22Rv1 (cell line): ENCODE results near the gene MTG1.

Experiments used
- H3K27ac ChIP-seq: fragments of 450-650 bp; 2 replicates; pipeline ENCODE4 v1.5.1; 2017
- ZFX ChIP-seq: fragments of 450-650 bp; IDR thresholded peaks from 2 replicates; pipeline ENCODE4 v1.6.1; 2017; ENCODE audit warnings: antibody characterized with exemption, borderline replicate concordance
- TF ChIP-seq, protein P1 (sequence below): fragments of 450-650 bp; IDR thresholded peaks from 2 replicates; pipeline ENCODE4 v1.5.1; 2017; ENCODE audit warnings: mild to moderate bottlenecking

MTG1 gene, protein sequence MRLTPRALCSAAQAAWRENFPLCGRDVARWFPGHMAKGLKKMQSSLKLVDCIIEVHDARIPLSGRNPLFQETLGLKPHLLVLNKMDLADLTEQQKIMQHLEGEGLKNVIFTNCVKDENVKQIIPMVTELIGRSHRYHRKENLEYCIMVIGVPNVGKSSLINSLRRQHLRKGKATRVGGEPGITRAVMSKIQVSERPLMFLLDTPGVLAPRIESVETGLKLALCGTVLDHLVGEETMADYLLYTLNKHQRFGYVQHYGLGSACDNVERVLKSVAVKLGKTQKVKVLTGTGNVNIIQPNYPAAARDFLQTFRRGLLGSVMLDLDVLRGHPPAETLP

DNA sequence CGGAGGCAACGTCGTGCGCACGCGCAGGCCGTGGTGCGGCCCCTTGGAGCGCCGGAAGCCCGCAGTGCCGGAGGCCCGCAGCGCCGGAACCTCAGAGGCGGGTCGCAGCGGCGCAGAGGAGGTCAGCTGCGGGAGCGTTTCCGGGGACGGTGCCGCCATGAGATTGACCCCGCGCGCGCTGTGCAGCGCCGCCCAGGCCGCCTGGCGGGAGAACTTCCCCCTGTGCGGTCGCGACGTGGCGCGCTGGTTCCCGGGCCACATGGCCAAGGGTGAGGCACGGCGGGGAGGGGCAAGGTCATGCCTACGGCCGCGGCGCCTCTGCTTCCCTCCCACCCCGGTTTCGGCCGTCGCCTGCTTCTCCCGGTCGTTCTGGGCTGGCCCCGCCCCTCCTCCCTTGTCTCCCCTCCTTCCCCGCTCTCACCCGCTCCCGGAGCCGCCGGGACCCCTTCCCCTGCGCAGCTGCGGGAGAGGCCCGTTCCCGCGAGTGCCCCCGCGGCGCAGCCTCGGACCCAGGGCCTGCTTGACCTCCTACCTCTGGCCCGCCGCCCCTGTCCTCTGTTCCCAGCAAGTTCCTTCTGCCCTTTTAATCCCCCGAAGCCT lies at the start of gene MTG1:
MTG1 (plus strand) TSS at position 94 of the 600 bp plus-strand sequence; CDS start at position 158, 64 bp downstream.
- H3K27ac ChIP-seq = peak within 1 kb of the TSS; percentile 94
- TF ChIP-seq, protein P1, sequence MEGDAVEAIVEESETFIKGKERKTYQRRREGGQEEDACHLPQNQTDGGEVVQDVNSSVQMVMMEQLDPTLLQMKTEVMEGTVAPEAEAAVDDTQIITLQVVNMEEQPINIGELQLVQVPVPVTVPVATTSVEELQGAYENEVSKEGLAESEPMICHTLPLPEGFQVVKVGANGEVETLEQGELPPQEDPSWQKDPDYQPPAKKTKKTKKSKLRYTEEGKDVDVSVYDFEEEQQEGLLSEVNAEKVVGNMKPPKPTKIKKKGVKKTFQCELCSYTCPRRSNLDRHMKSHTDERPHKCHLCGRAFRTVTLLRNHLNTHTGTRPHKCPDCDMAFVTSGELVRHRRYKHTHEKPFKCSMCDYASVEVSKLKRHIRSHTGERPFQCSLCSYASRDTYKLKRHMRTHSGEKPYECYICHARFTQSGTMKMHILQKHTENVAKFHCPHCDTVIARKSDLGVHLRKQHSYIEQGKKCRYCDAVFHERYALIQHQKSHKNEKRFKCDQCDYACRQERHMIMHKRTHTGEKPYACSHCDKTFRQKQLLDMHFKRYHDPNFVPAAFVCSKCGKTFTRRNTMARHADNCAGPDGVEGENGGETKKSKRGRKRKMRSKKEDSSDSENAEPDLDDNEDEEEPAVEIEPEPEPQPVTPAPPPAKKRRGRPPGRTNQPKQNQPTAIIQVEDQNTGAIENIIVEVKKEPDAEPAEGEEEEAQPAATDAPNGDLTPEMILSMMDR = peak; percentile 27
- TF ChIP-seq ZFX = no peak

DNA sequence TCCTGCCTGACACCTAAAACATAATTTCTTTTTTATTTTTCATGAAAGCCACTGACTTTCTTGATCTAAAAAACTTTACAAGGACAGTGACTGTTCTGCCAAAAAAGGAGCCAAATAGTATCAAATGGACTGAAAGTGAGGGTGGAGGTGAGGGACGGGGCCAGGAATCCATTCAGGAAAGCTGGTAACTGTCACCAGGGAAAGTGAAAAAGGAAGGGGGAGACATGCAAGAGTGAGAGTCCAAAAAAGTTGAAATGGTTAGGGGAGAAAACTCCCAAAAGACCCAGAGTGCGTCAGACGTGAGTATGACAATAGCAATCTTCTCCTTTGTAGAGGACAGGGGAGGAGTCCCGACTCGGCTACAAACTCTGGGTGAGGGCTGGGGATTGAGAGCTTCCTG lies 49.7 kb upstream of the MTG1 start:
- TF ChIP-seq, protein P1 = no peak
- no peak for TF ChIP-seq ZFX
- H3K27ac ChIP-seq = no peak overlapping the region

DNA sequence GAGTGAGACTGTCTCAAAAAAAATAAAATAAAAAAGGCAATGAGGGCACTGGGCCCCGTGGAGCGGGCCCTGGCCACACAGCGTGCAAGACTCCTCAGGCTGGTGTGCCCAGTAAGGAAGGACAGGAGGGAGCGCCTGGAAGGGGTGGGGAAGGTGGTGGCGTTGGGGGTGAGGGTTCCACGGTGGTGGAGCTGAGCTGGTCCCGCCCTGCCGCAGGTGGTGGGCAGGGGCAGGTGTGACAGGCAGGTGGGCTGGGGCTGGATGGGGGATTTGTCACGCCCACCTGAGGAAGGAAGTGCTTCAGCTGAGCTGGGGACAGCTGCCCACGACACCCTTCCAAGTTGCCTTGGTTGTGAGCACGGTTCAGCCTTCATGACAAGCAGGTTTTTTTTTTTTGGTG lies 47.5 kb upstream of the MTG1 start:
- no peak overlapping the region for H3K27ac ChIP-seq
- no peak for TF ChIP-seq ZFX
- TF ChIP-seq, protein P1 = no peak

DNA sequence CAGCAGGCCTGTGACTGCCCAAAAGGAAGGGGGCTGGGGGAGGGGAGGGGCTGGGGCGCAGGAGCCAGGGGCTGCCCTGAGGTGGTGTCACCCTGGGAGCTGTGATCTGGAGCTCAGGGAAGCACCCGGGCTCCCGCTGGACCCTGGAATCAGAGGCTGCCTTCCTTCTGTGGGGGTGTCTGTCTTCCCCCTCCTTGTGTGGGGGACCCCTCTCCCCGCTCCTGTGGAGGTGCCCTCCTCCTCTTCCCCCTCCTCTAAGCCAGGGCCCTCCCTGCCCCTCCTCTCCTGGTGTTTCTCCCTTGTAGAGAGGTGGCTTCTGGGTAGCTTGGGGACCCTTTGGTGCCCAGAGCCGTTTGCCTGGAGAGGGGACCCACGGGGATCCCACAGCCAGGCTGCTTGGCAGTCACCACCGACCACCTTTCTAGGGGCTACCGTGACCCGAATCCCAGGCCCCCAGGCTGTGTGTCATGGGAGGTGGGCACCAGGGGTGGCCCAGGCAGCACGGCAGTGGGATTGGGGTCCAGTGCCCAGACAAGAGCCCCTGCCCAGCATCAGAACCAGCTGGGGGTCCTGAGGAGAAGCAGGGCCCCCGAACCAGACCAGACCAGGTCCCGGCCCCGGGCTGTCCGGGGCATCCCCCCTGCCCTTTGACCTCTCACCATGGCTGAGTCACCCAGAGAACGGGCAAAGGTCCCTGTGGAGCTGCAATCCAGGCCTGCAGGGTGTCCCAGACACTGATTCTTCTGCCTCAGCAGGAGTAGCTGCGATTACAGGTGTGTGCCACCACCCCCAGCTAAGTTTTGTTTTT lies 46.0 kb upstream of the MTG1 start:
- no peak overlapping the region for H3K27ac ChIP-seq
- no peak for TF ChIP-seq ZFX
- TF ChIP-seq, protein P1 = no peak

DNA sequence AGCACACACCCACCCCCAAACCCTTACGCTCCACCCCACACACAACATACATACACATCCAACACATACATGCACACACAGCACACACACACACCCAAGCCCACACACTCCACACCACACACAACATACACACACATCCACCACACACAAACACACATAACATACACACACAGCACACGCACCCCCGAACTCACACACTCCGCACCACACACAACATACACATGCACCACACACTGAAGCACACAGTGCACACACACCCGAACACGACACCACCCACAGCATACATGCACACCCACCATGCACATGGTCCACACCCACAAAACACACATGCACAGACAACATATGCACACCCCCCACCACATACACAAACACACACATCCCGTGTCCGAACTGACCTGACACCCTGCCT lies 44.8 kb upstream of the MTG1 start:
- no peak overlapping the region for H3K27ac ChIP-seq
- no peak for TF ChIP-seq ZFX
- TF ChIP-seq, protein P1 = no peak

DNA sequence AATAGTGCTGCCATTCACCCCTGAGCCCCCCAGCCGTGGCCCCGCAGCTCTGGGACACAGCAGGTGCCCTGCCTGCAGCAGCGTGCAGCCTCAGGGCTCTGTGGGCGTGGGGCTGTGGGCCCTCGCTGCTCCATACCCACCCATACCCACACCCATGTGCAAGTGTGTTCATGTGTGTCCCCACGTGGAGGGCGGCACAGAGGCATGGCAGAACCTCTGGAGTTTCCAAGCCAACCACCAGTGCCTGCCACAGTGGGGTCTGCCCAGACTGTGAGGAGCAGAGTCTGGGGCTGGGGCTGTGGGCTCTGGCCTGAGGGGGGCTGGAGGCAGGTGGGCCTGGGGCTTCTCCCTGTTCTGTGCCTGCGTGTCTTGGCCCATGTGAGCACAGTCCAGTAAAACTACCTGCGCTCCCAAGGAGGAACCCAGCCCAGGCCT lies 44.4 kb upstream of the MTG1 start:
- TF ChIP-seq ZFX = no peak
- TF ChIP-seq, protein P1 = no peak
- H3K27ac ChIP-seq = no peak overlapping the region
